ENCODE measurements around the gene AP2A1. TPM values are rescaled to one million over a fixed set of nuclear protein-coding genes. Genes with fewer than 3 reads are reported as not detected.

AP2A1 gene
- total and polyA plus RNA-seq, 9 of the 15 experiments (the other 6 are each of a cell fraction or from before 2014, with no cell fraction given): 0.55 to 150 (median 31.9) TPM

GRCh38 chr19:49770529-49770928, 3.7 kb downstream of the AP2A1 start:
- CTCF ChIA-PET (ENCODE audit: low intra/inter-chr PET ratio): no interaction called here
- POLR2A ChIA-PET: no interaction called here
- Histone ChIP-seq H3K27ac (ENCODE audit: extremely low read depth, low read depth, low read length) (peak overlapping the region; percentile 1; the same call in 1 of the 3 replicates), H3K27me3 (ENCODE audit: control insufficient read depth in 2 of 2, insufficient read depth in 2 of 2, low read length in 2 of 2) (no peaks in the 10 kb centered on the region), H3K4me3 (no peak overlapping the region), H3K9me1 (ENCODE audit: control insufficient read depth, insufficient read depth, low read length) (no peaks in the 10 kb centered on the region), H3K79me2 (ENCODE audit: control insufficient read depth, insufficient read depth, low read length) (peaks cover 79% of the 10 kb centered on the region), H2AFZ (ENCODE audit: low read depth, low read length) (no peak overlapping the region), H3K9me3 (replicated peaks; ENCODE audit: control insufficient read depth, insufficient read depth, low read depth, low read length) (no peaks in the 10 kb centered on the region), H3K9ac (ENCODE audit: insufficient read depth in 1 of 2, low read depth in 2 of 2, low read length in 2 of 2) (peak overlapping the region in 1 of 2 experiments; percentile 81; a peak in 1 of 4 replicates), H3K4me2 (ENCODE audit: insufficient read depth, low read length) (0 out of 2 replicates have a peak overlapping the region, but pooled peaks have one; percentile 16), H3K36me3 (ENCODE audit: control insufficient read depth, insufficient read depth, low read length) (peaks cover 50% of the 10 kb centered on the region), H3K4me1 (replicated peaks in 1 of 2; ENCODE audit: control insufficient read depth in 2 of 2, insufficient read depth in 2 of 2, low read length in 2 of 2) (peaks cover 52 to 72% of the 10 kb centered on the region in 2 experiments), H4K20me1 (replicated peaks; ENCODE audit: control insufficient read depth, insufficient read depth, low read length) (peaks cover 3% of the 10 kb centered on the region; the same call in 1 of the 2 replicates)
- FAIRE-seq: no peak
- peak in 1 of 4 experiments; percentile 50 for DNase-seq (ENCODE audit: extremely low read depth in 1 of 4, low spot score in 3 of 4)
- no TSS peak for BruUV-seq (replicated peaks)
- in situ Hi-C loops (cut with MboI): no loop called here
- no peak for ATAC-seq
- 60% methylated on average over 8 of the region's 8 CpGs for WGBS (ENCODE audit: insufficient coverage, low coverage, missing lambda C conversion rate)
- intact Hi-C loops (cut with micrococcal nuclease): no loop called here
- TF ChIP-seq STAG1 (CRISPR knock-in tag; IDR thresholded peaks at IDR 0.05; ENCODE audit: borderline replicate concordance) (no peak), USF2 (CRISPR knock-in tag; IDR thresholded peaks at IDR 0.05) (0 out of 2 replicates have a peak, but pooled peaks have one; percentile 25), MNT (conservative IDR thresholded peaks at IDR 0.05) (peak in 1 of 2 experiments; percentile 68; a peak in 3 of 4 replicates), SREBF2 (CRISPR knock-in tag; IDR thresholded peaks at IDR 0.05) (no peak), TFAM (CRISPR knock-in tag; conservative IDR thresholded peaks at IDR 0.05) (no peak), FOXK2 (conservative IDR thresholded peaks at IDR 0.05 in 1 of 2, IDR thresholded peaks at IDR 0.05 in 1 of 2; ENCODE audit: low read depth in 2 of 2) (peak; percentile 57 to 62; a peak in 3 of 4 replicates), TAL1 (IDR thresholded peaks at IDR 0.05) (peak; percentile 46; the same call in 1 of the 2 replicates), CBFA2T3 (IDR thresholded peaks at IDR 0.05) (peak; percentile 72), USF1 (CRISPR knock-in tag; IDR thresholded peaks at IDR 0.05) (peak; percentile 28; the same call in 1 of the 2 replicates), ELK3 (CRISPR knock-in tag; IDR thresholded peaks at IDR 0.05) (no peak), CCAR2 (IDR thresholded peaks at IDR 0.05; ENCODE audit: low read depth, low read length) (no peak), PBX2 (CRISPR knock-in tag; IDR thresholded peaks at IDR 0.05; ENCODE audit: low read depth) (no peak), PBX2 (tag; conservative IDR thresholded peaks at IDR 0.05; ENCODE audit: low read depth) (no peak), RBBP5 (IDR thresholded peaks at IDR 0.05; ENCODE audit: borderline replicate concordance, insufficient read depth, low read length, poor library complexity, severe bottlenecking) (no peak), TAF9B (IDR thresholded peaks at IDR 0.05; ENCODE audit: partially characterized antibody) (no peak)
